Activated naive CD8-positive, alpha-beta T cell treated with anti-CD3 and anti-CD28 coated beads, Interleukin-2, amount 10 ng/mL, durations not matched to agents 7 days and 5 days (primary cell): Measurements from ENCODE around the gene COQ3. TPM values are rescaled to one million over a fixed set of nuclear protein-coding genes. Genes with fewer than 3 reads are reported as not detected.
A peak's percentile ranks its signal among the peaks of the same experiment; 100 is the strongest.

ENCODE experiments used
- ATAC-seq: fragments of 150-1000 bp; cut with Tn5 transposase; one replicate; pipeline ENCODE4 v1.10.0; 2021; ENCODE audit warnings: low read depth, moderate library complexity
- POLR2A ChIA-PET: fragments of 350-600 bp; sonication (Branson Sonifier 250); formaldehyde crosslinking; loops from one replicate; lab custom pipeline; 2021; ENCODE audit warnings: antibody characterized with exemption; lab: Charles Lee
- DNase-seq: peaks from one replicate; pipeline ENCODE4 v3.0.0; 2021
- H3K27ac Mint-ChIP-seq: one replicate; pipeline ENCODE4 v1.8.0; 2022; ENCODE audit warnings: mild to moderate bottlenecking, mixed read lengths
- H3K27me3 Mint-ChIP-seq: one replicate; pipeline ENCODE4 v1.8.0; 2022; ENCODE audit warnings: mild to moderate bottlenecking, moderate library complexity, mixed read lengths
- H3K36me3 Mint-ChIP-seq: one replicate; pipeline ENCODE4 v1.8.0; 2021; ENCODE audit warnings: mild to moderate bottlenecking, mixed read lengths
- H3K4me1 Mint-ChIP-seq: one replicate; pipeline ENCODE4 v1.8.0; 2021; ENCODE audit warnings: mixed read lengths
- H3K4me3 Mint-ChIP-seq: one replicate; pipeline ENCODE4 v1.8.0; 2022; ENCODE audit warnings: mild to moderate bottlenecking, moderate library complexity, mixed read lengths
- H3K9me3 Mint-ChIP-seq: one replicate; pipeline ENCODE4 v1.8.0; 2021; ENCODE audit warnings: mixed read lengths
- total RNA-seq, 2 experiments: library from RNA; stranded (reverse); gene quantifications; one replicate each; pipeline ENCODE4 v1.2.3, GENCODE V29; 2021

The COQ3 gene
- total RNA-seq, 2 experiments from 2014 or later: 7.9 to 10.1 TPM

- DNase-seq: no peak
- H3K36me3 Mint-ChIP-seq: no peaks in the 10 kb centered on the region
- no peak overlapping the region for H3K4me3 Mint-ChIP-seq
- POLR2A ChIA-PET: no interaction called here
- no peaks in the 10 kb centered on the region for H3K4me1 Mint-ChIP-seq
- H3K27ac Mint-ChIP-seq: no peak overlapping the region
- H3K9me3 Mint-ChIP-seq: no peaks in the 10 kb centered on the region
- peaks cover 27% of the 10 kb centered on the region for H3K27me3 Mint-ChIP-seq
- no peak for ATAC-seq
Observed at GRCh38 chr6:99364026-99364425, 30.0 kb downstream of the COQ3 start.

GRCh38 chr6:99362678-99363268 is 31.2 kb downstream of the COQ3 start:
- no peak overlapping the region for H3K4me3 Mint-ChIP-seq
- no peaks in the 10 kb centered on the region for H3K4me1 Mint-ChIP-seq
- H3K27me3 Mint-ChIP-seq: peaks cover 27% of the 10 kb centered on the region
- H3K27ac Mint-ChIP-seq: no peak overlapping the region
- no peaks in the 10 kb centered on the region for H3K9me3 Mint-ChIP-seq
- no peak for DNase-seq
- no peaks in the 10 kb centered on the region for H3K36me3 Mint-ChIP-seq
- POLR2A ChIA-PET: no interaction called here
- ATAC-seq: no peak

- POLR2A ChIA-PET: no interaction called here
- Mint-ChIP-seq H3K4me1 (no peaks in the 10 kb centered on the region), H3K27me3 (peaks cover 45% of the 10 kb centered on the region)
Observed at GRCh38 chr6:99359800-99360199, 34.2 kb downstream of the COQ3 start.

GRCh38 chr6:99356641-99357040 is 37.4 kb downstream of the COQ3 start:
- ATAC-seq (no peak), DNase-seq (no peak)
- no peaks in the 10 kb centered on the region for H3K9me3 Mint-ChIP-seq
- H3K27me3 Mint-ChIP-seq: peaks cover 60% of the 10 kb centered on the region
- H3K4me3 Mint-ChIP-seq: no peak overlapping the region
- POLR2A ChIA-PET: no interaction called here
- H3K27ac Mint-ChIP-seq: no peak overlapping the region
- H3K36me3 Mint-ChIP-seq: no peaks in the 10 kb centered on the region
- no peaks in the 10 kb centered on the region for H3K4me1 Mint-ChIP-seq

More at GRCh38 chr6:99359800-99360199, 34.2 kb downstream of the COQ3 start:
- Mint-ChIP-seq H3K36me3 (no peaks in the 10 kb centered on the region), H3K9me3 (no peaks in the 10 kb centered on the region), H3K27ac (no peak overlapping the region), H3K4me3 (no peak overlapping the region)
- DNase-seq (no peak), ATAC-seq (no peak)

GRCh38 chr6:99354983-99355382 is 39.0 kb downstream of the COQ3 start:
- Mint-ChIP-seq H3K9me3 (no peaks in the 10 kb centered on the region), H3K27ac (no peak overlapping the region), H3K4me1 (no peaks in the 10 kb centered on the region), H3K36me3 (no peaks in the 10 kb centered on the region), H3K27me3 (peaks cover 62% of the 10 kb centered on the region), H3K4me3 (no peak overlapping the region)
- POLR2A ChIA-PET: no interaction called here
- no peak for ATAC-seq
- DNase-seq: no peak

GRCh38 chr6:99353126-99353525 is 40.9 kb downstream of the COQ3 start:
- ATAC-seq (no peak), DNase-seq (no peak)
- no peaks in the 10 kb centered on the region for H3K9me3 Mint-ChIP-seq
- no peaks in the 10 kb centered on the region for H3K4me1 Mint-ChIP-seq
- H3K27me3 Mint-ChIP-seq: peaks cover 69% of the 10 kb centered on the region
- no peak overlapping the region for H3K27ac Mint-ChIP-seq
- POLR2A ChIA-PET: no interaction called here
- no peak overlapping the region for H3K4me3 Mint-ChIP-seq
- H3K36me3 Mint-ChIP-seq: no peaks in the 10 kb centered on the region

GRCh38 chr6:99350573-99350972 is 43.4 kb downstream of the COQ3 start:
- Mint-ChIP-seq H3K4me1 (no peaks in the 10 kb centered on the region), H3K27me3 (peaks cover 74% of the 10 kb centered on the region), H3K36me3 (no peaks in the 10 kb centered on the region), H3K4me3 (no peak overlapping the region), H3K9me3 (no peaks in the 10 kb centered on the region), H3K27ac (no peak overlapping the region)
- ATAC-seq (no peak), DNase-seq (no peak)
- POLR2A ChIA-PET: no interaction called here

GRCh38 chr6:99349171-99350141 is 44.5 kb downstream of the COQ3 start, which contains the start of gene FAXC:
TSS of gene FAXC (minus strand) at chr6:99349674. CDS start at chr6:99349372, 302 bp downstream.
- H3K9me3 Mint-ChIP-seq: no peaks in the 10 kb centered on the region
- H3K27ac Mint-ChIP-seq: no peak within 1 kb of the TSS
- DNase-seq: peak; percentile 49
- ATAC-seq: peak; percentile 67
- no peaks in the 10 kb centered on the region for H3K4me1 Mint-ChIP-seq
- H3K4me3 Mint-ChIP-seq: peak within 1 kb of the TSS; percentile 17
- POLR2A ChIA-PET: no interaction called here
- H3K27me3 Mint-ChIP-seq: peaks cover 70% of the 10 kb centered on the region
- no peaks in the 10 kb centered on the region for H3K36me3 Mint-ChIP-seq

GRCh38 chr6:99348288-99349170 is 45.5 kb downstream of the COQ3 start:
- POLR2A ChIA-PET: interaction anchor here (0.6 kb wide), 1 partner anchor 45 kb away, joined by 3 read pairs; the partner anchor contains the start of gene COQ3
- Mint-ChIP-seq H3K9me3 (no peaks in the 10 kb centered on the region), H3K27ac (no peak overlapping the region), H3K4me1 (peaks cover 2% of the 10 kb centered on the region), H3K4me3 (peak overlapping the region; percentile 13), H3K27me3 (peaks cover 73% of the 10 kb centered on the region), H3K36me3 (no peaks in the 10 kb centered on the region)
- DNase-seq (no peak), ATAC-seq (no peak)

- H3K27me3 Mint-ChIP-seq: peaks cover 70% of the 10 kb centered on the region
- H3K27ac Mint-ChIP-seq: no peak overlapping the region
- no peak overlapping the region for H3K4me3 Mint-ChIP-seq
- peaks cover 2% of the 10 kb centered on the region for H3K4me1 Mint-ChIP-seq
- no peaks in the 10 kb centered on the region for H3K36me3 Mint-ChIP-seq
- DNase-seq: no peak
- ATAC-seq: no peak
- no peaks in the 10 kb centered on the region for H3K9me3 Mint-ChIP-seq
- POLR2A ChIA-PET: interaction anchor here (0.6 kb wide), 1 partner anchor 46 kb away, joined by 3 read pairs; the partner anchor contains the start of gene COQ3
Observed at GRCh38 chr6:99347804-99348203, 46.2 kb downstream of the COQ3 start.

GRCh38 chr6:99346595-99346994 is 47.4 kb downstream of the COQ3 start:
- peaks cover 61% of the 10 kb centered on the region for H3K27me3 Mint-ChIP-seq
- no peak for ATAC-seq
- no peaks in the 10 kb centered on the region for H3K36me3 Mint-ChIP-seq

GRCh38 chr6:99345164-99345563 is 48.8 kb downstream of the COQ3 start:
- ATAC-seq (no peak), DNase-seq (no peak)
- Mint-ChIP-seq H3K4me1 (peaks cover 2% of the 10 kb centered on the region), H3K9me3 (no peaks in the 10 kb centered on the region), H3K36me3 (no peaks in the 10 kb centered on the region), H3K27me3 (peaks cover 47% of the 10 kb centered on the region), H3K27ac (no peak overlapping the region), H3K4me3 (no peak overlapping the region)
- POLR2A ChIA-PET: no interaction called here

More at GRCh38 chr6:99346595-99346994, 47.4 kb downstream of the COQ3 start:
- H3K9me3 Mint-ChIP-seq: no peaks in the 10 kb centered on the region
- POLR2A ChIA-PET: no interaction called here
- H3K27ac Mint-ChIP-seq: no peak overlapping the region
- H3K4me1 Mint-ChIP-seq: peaks cover 2% of the 10 kb centered on the region
- no peak for DNase-seq
- H3K4me3 Mint-ChIP-seq: no peak overlapping the region

GRCh38 chr6:99344289-99344688 is 49.7 kb downstream of the COQ3 start:
- Mint-ChIP-seq H3K4me1 (peaks cover 2% of the 10 kb centered on the region), H3K9me3 (no peaks in the 10 kb centered on the region), H3K27me3 (peaks cover 48% of the 10 kb centered on the region), H3K36me3 (no peaks in the 10 kb centered on the region), H3K27ac (no peak overlapping the region), H3K4me3 (no peak overlapping the region)
- DNase-seq (no peak), ATAC-seq (no peak)
- POLR2A ChIA-PET: no interaction called here
